Measurements from ENCODE around the gene ATP5IF1.

- no peak for TF ChIP-seq POLR2A (IDR thresholded peaks at IDR 0.05)
- TF ChIP-seq, protein P1, sequence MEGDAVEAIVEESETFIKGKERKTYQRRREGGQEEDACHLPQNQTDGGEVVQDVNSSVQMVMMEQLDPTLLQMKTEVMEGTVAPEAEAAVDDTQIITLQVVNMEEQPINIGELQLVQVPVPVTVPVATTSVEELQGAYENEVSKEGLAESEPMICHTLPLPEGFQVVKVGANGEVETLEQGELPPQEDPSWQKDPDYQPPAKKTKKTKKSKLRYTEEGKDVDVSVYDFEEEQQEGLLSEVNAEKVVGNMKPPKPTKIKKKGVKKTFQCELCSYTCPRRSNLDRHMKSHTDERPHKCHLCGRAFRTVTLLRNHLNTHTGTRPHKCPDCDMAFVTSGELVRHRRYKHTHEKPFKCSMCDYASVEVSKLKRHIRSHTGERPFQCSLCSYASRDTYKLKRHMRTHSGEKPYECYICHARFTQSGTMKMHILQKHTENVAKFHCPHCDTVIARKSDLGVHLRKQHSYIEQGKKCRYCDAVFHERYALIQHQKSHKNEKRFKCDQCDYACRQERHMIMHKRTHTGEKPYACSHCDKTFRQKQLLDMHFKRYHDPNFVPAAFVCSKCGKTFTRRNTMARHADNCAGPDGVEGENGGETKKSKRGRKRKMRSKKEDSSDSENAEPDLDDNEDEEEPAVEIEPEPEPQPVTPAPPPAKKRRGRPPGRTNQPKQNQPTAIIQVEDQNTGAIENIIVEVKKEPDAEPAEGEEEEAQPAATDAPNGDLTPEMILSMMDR (IDR thresholded peaks at IDR 0.05), result no peak
Measured at GRCh38 chr1:28195780-28196179, 40.1 kb upstream of the ATP5IF1 start.
